Esophagus (tissue), 2 donors: ENCODE results near the gene TRIP13. TPM values are rescaled to one million over a fixed set of nuclear protein-coding genes. Genes with fewer than 3 reads are reported as not detected.

Experiments used
- H3K27ac ChIP-seq, 2 donors: one replicate each; pipeline ENCODE4 v1.5.1; 2013; ENCODE audit warnings: low read depth in 2 of 2, mild to moderate bottlenecking in 2 of 2, inconsistent platforms in 1 of 2, low read length in 1 of 2, moderate library complexity in 1 of 2
- H3K27me3 ChIP-seq, 2 donors: one replicate each; pipeline ENCODE4 v1.6.1; 2013; ENCODE audit warnings: low read length in 2 of 2, control low read depth in 1 of 2, mild to moderate bottlenecking in 1 of 2; ENCODE audit not compliant: insufficient read depth in 2 of 2, control insufficient read depth in 1 of 2
- H3K36me3 ChIP-seq, 2 donors: one replicate each; pipeline ENCODE4 v1.6.1; 2013; ENCODE audit warnings: low read length in 1 of 2; ENCODE audit not compliant: control insufficient read depth in 2 of 2, insufficient read depth in 2 of 2
- H3K4me1 ChIP-seq, 2 donors: one replicate each; pipeline ENCODE4 v1.6.1; 2013; ENCODE audit warnings: low read length in 1 of 2; ENCODE audit not compliant: control insufficient read depth in 2 of 2, insufficient read depth in 2 of 2
- H3K4me3 ChIP-seq, 2 donors: one replicate each; pipeline ENCODE4 v1.5.1; 2013; ENCODE audit warnings: low read length in 2 of 2, mild to moderate bottlenecking in 2 of 2, low read depth in 1 of 2, moderate library complexity in 1 of 2
- H3K9me3 ChIP-seq, 2 donors: one replicate each; pipeline ENCODE4 v1.6.1; 2013; ENCODE audit warnings: mild to moderate bottlenecking in 2 of 2, low read depth in 1 of 2, low read length in 1 of 2, moderate library complexity in 1 of 2; ENCODE audit not compliant: control insufficient read depth in 2 of 2, insufficient read depth in 1 of 2
- WGBS, 2 donors: extraction: QIAGEN DNeasy Blood & Tissue Kit; methylation state at CpG; one replicate each; pipeline ENCODE4 v1.1.7; 2013; 5-methylcytosine and 5-hydroxymethylcytosine counted together
- polyA plus RNA-seq, 2 donors: library from polyadenylated mRNA; stranded (reverse); fragments of 200-250 nt; gene quantifications; one replicate each; pipeline ENCODE4 v1.2.3, GENCODE V29; 2013
- donor health status: healthy with polysubstance abuse.
- donor health status: Bipolar disorder and iron deficiency.

The TRIP13 gene
- polyA plus RNA-seq, 2 donors = 4.3 to 6.6 TPM

- Histone ChIP-seq H3K27me3 (no peaks in the 10 kb centered on the region), H3K4me1 (peaks cover 0 to under 1% of the 10 kb centered on the region in 2 donors), H3K9me3 (no peaks in the 10 kb centered on the region), H3K4me3 (no peak overlapping the region), H3K36me3 (peaks cover 0 to 4% of the 10 kb centered on the region in 2 donors), H3K27ac (no peak overlapping the region)
- WGBS, 2 donors = 86% methylated on average over 32 of the region's 32 CpGs
Observed at GRCh38 chr5:854966-855743, 37.5 kb upstream of the TRIP13 start.

- WGBS, 2 donors = 66 to 67% methylated on average over 21 of the region's 21 CpGs
Observed at GRCh38 chr5:855771-856530, 36.7 kb upstream of the TRIP13 start.

GRCh38 chr5:856531-857425 is 35.9 kb upstream of the TRIP13 start:
- peaks cover 0 to 4% of the 10 kb centered on the region in 2 donors for H3K4me1 ChIP-seq
- peaks cover 0 to 6% of the 10 kb centered on the region in 2 donors for H3K36me3 ChIP-seq
- no peaks in the 10 kb centered on the region for H3K9me3 ChIP-seq
- WGBS, 2 donors = 85 to 89% methylated on average over 16 of the region's 16 CpGs
- H3K27me3 ChIP-seq = no peaks in the 10 kb centered on the region
- H3K4me3 ChIP-seq = no peak overlapping the region
- H3K27ac ChIP-seq = no peak overlapping the region

More at GRCh38 chr5:855771-856530, 36.7 kb upstream of the TRIP13 start:
- Histone ChIP-seq H3K27ac (no peak overlapping the region), H3K36me3 (peaks cover 0 to 6% of the 10 kb centered on the region in 2 donors), H3K27me3 (no peaks in the 10 kb centered on the region), H3K4me1 (no peaks in the 10 kb centered on the region), H3K9me3 (no peaks in the 10 kb centered on the region), H3K4me3 (no peak overlapping the region)

GRCh38 chr5:858726-859125 is 34.0 kb upstream of the TRIP13 start:
- H3K9me3 ChIP-seq = no peaks in the 10 kb centered on the region
- H3K4me3 ChIP-seq = no peak overlapping the region
- peaks cover 0 to 4% of the 10 kb centered on the region in 2 donors for H3K4me1 ChIP-seq
- WGBS, 2 donors = 88% methylated on average over 11 of the region's 11 CpGs
- H3K27ac ChIP-seq = no peak overlapping the region
- peaks cover 7 to 22% of the 10 kb centered on the region in 2 donors for H3K36me3 ChIP-seq
- H3K27me3 ChIP-seq = no peaks in the 10 kb centered on the region

- Histone ChIP-seq H3K27me3 (no peaks in the 10 kb centered on the region), H3K36me3 (peaks cover 10 to 27% of the 10 kb centered on the region in 2 donors), H3K27ac (no peak overlapping the region), H3K4me1 (peaks cover 0 to 4% of the 10 kb centered on the region in 2 donors), H3K9me3 (no peaks in the 10 kb centered on the region), H3K4me3 (no peak overlapping the region)
- WGBS, 2 donors = 82 to 87% methylated on average over 16 of the region's 16 CpGs
Observed at GRCh38 chr5:859391-859790, 33.3 kb upstream of the TRIP13 start.

GRCh38 chr5:859798-860296 is 32.8 kb upstream of the TRIP13 start:
- Histone ChIP-seq H3K27ac (no peak overlapping the region), H3K4me3 (no peak overlapping the region), H3K4me1 (peaks cover 0 to 4% of the 10 kb centered on the region in 2 donors), H3K9me3 (no peaks in the 10 kb centered on the region), H3K36me3 (peaks cover 10 to 32% of the 10 kb centered on the region in 2 donors), H3K27me3 (no peaks in the 10 kb centered on the region)
- 83 to 85% methylated on average over 16 of the region's 16 CpGs for WGBS, 2 donors

- no peak overlapping the region for H3K4me3 ChIP-seq
- H3K9me3 ChIP-seq = no peaks in the 10 kb centered on the region
- whole genome bisulfite sequencing, 2 donors = 91% methylated on average over 15 of the region's 15 CpGs
- no peaks in the 10 kb centered on the region for H3K27me3 ChIP-seq
- peaks cover 0 to 4% of the 10 kb centered on the region in 2 donors for H3K4me1 ChIP-seq
- H3K36me3 ChIP-seq = peaks cover 10 to 40% of the 10 kb centered on the region in 2 donors
- H3K27ac ChIP-seq = no peak overlapping the region
Observed at GRCh38 chr5:860506-861150, 32.1 kb upstream of the TRIP13 start.

- no peak overlapping the region for H3K4me3 ChIP-seq
- no peaks in the 10 kb centered on the region for H3K9me3 ChIP-seq
- H3K36me3 ChIP-seq = peaks cover 12 to 42% of the 10 kb centered on the region in 2 donors
- no peak overlapping the region for H3K27ac ChIP-seq
- 71 to 82% methylated on average over 22 of the region's 22 CpGs for WGBS, 2 donors
- H3K4me1 ChIP-seq = peaks cover 0 to 4% of the 10 kb centered on the region in 2 donors
- H3K27me3 ChIP-seq = no peaks in the 10 kb centered on the region
Observed at GRCh38 chr5:861442-862366, 31.0 kb upstream of the TRIP13 start.
